Tibial nerve (tissue), 4 donors: ENCODE measurements around the gene TM2D1.
"Not testable (repeated sequence)": the region's sequence is repeated elsewhere in the genome, so short reads cannot be mapped to it uniquely, and the experiment has no call there.

ENCODE experiments used
- CTCF ChIP-seq, 5 experiments: fragments of 200-600 bp in 3 of 5; fragments of 450-650 bp in 2 of 5; sonication (generic) in 3 of 5; IDR thresholded peaks; one replicate each; pipeline ENCODE4 v1.5.1; 2016 to 2019; ENCODE audit warnings: antibody characterized with exemption in 5 of 5, mild to moderate bottlenecking in 3 of 5, moderate library complexity in 2 of 5
- EP300 ChIP-seq, 2 donors: sonication (generic); formaldehyde crosslinking; IDR thresholded peaks; one replicate each; pipeline ENCODE4 v1.6.1; 2017; ENCODE audit warnings: antibody characterized with exemption in 2 of 2, mild to moderate bottlenecking in 1 of 2
- POLR2A ChIP-seq, 2 donors: fragments of 450-650 bp; IDR thresholded peaks; one replicate each; pipeline ENCODE4 v1.6.1; 2017; ENCODE audit warnings: antibody characterized with exemption in 2 of 2, mild to moderate bottlenecking in 2 of 2, moderate library complexity in 2 of 2

GRCh38 chr1:61711257-61711656 is 13.7 kb downstream of the TM2D1 start:
- not testable (repeated sequence) for TF ChIP-seq CTCF, POLR2A, EP300 (IDR thresholded peaks at IDR 0.05)
